K562 (cell line): ENCODE results near the gene WDR90. TPM values are rescaled to one million over a fixed set of nuclear protein-coding genes. Genes with fewer than 3 reads are reported as not detected.
A peak's percentile ranks its signal among the peaks of the same experiment; 100 is the strongest.

ENCODE experiments used
- BHLHE40 ChIP-seq: IDR thresholded peaks from 2 replicates; pipeline ENCODE4 v1.6.1; 2011; ENCODE audit warnings: low read length, improper control_type of control experiment
- CCNT2 ChIP-seq: IDR thresholded peaks from 2 replicates; pipeline ENCODE4 v1.6.1; 2011; ENCODE audit warnings: borderline replicate concordance, low read depth, mild to moderate bottlenecking, moderate library complexity, mixed read lengths, low read length; ENCODE audit not compliant: insufficient read length; ENCODE audit errors: extremely low read depth
- HDAC1 ChIP-seq, 2 experiments: fragments of 450-650 bp; IDR thresholded peaks; 2 replicates each; pipeline ENCODE4 v1.6.1; 2016 to 2017; ENCODE audit warnings: inconsistent platforms in 1 of 2, mild to moderate bottlenecking in 1 of 2, moderate library complexity in 1 of 2
- MTA2 ChIP-seq: fragments of 450-650 bp; IDR thresholded peaks from 2 replicates; pipeline ENCODE4 v1.6.1; 2016; ENCODE audit warnings: low read depth
- NCOA1 ChIP-seq: fragments of 450-650 bp; IDR thresholded peaks from 2 replicates; pipeline ENCODE4 v1.6.1; 2016; ENCODE audit warnings: low read depth
- PHF21A ChIP-seq: fragments of 450-650 bp; IDR thresholded peaks from 2 replicates; pipeline ENCODE4 v1.6.1; 2017; ENCODE audit warnings: low read depth, borderline replicate concordance
- POLR3A ChIP-seq: IDR thresholded peaks from 2 replicates; pipeline ENCODE4 v1.6.1; 2011; ENCODE audit warnings: borderline replicate concordance, mild to moderate bottlenecking, moderate library complexity; ENCODE audit not compliant: insufficient read length, insufficient read depth; ENCODE audit errors: extremely low read depth
- ZC3H11A ChIP-seq: IDR thresholded peaks from 2 replicates; pipeline ENCODE4 v1.6.1; 2012; ENCODE audit warnings: low read depth, low read length, improper control_type of control experiment
- ZNF133 ChIP-seq: fragments of 250-450 bp; sonication (Bioruptor Pico); IDR thresholded peaks from 2 replicates; pipeline ENCODE4 v1.4.0; 2020; ENCODE audit warnings: mild to moderate bottlenecking
- ZNF165 ChIP-seq: fragments of 250-450 bp; sonication (Bioruptor Pico); IDR thresholded peaks from 2 replicates; pipeline ENCODE4 v1.4.0; 2020; ENCODE audit warnings: borderline replicate concordance
- polyA plus RNA-seq, 8 experiments: library from polyadenylated mRNA; depleted of rRNA in 4 of 8; stranded (reverse) in 5 of 8; unstranded in 3 of 8; fragments of >200 nt; fragmentation: Nextera tagmentation in 2 of 8; fragmentation: Illumina TruSeq in 1 of 8; extraction: Ambion mirVana in 2 of 8; extraction: Trizol in 1 of 8; gene quantifications; 2 replicates each; pipeline versions ENCODE4 v1.2.1 to v1.2.3, GENCODE V29; 2011 to 2014; ENCODE audit warnings: inconsistent platforms in 1 of 8, missing spikeins in 1 of 8
- total RNA-seq, 7 experiments: library from RNA; depleted of rRNA in 6 of 7; stranded (reverse); fragments of >200 nt in 6 of 7; fragmentation: Illumina TruSeq in 2 of 7; extraction: Trizol in 2 of 7; gene quantifications; 2 replicates each; pipeline versions ENCODE4 v1.2.1 to v1.2.3, GENCODE V29; 2011 to 2021; ENCODE audit warnings: low replicate concordance in 1 of 7
- TF ChIP-seq, protein P1 (sequence below): fragments of 200-800 bp; sonication (Bioruptor generic); IDR thresholded peaks from 2 replicates; pipeline ENCODE4 v1.6.1; 2016; ENCODE audit warnings: missing genetic modification characterization, missing compliant biosample characterization
- TF ChIP-seq, protein P2 (sequence below): fragments of 450-650 bp; IDR thresholded peaks from 2 replicates; pipeline ENCODE4 v1.6.1; 2016; ENCODE audit warnings: low read depth, mild to moderate bottlenecking, moderate library complexity
- TF ChIP-seq, protein P3 (sequence below): sonication (generic); formaldehyde crosslinking; IDR thresholded peaks from 2 replicates; pipeline ENCODE4 v1.5.0; 2020; ENCODE audit warnings: missing genetic modification reagents
- TF ChIP-seq, protein P4 (sequence below): fragments of 250-450 bp; sonication (Bioruptor Pico); IDR thresholded peaks from 2 replicates; pipeline ENCODE4 v1.5.0; 2021
- TF ChIP-seq, protein P5 (sequence below): conservative IDR thresholded peaks from 2 replicates; pipeline ENCODE4 v1.6.1; 2011; ENCODE audit warnings: low read depth, mild to moderate bottlenecking, low read length; ENCODE audit not compliant: control insufficient read depth
- TF ChIP-seq, protein P6 (sequence below): IDR thresholded peaks from 2 replicates; pipeline ENCODE4 v1.6.1; 2014; ENCODE audit warnings: antibody characterized with exemption

WDR90 gene
- total and polyA plus RNA-seq, 9 of the 15 experiments (the other 6 are each of a cell fraction or from before 2014, with no cell fraction given), result 0.44 to 12.6 (median 3.3) TPM

DNA sequence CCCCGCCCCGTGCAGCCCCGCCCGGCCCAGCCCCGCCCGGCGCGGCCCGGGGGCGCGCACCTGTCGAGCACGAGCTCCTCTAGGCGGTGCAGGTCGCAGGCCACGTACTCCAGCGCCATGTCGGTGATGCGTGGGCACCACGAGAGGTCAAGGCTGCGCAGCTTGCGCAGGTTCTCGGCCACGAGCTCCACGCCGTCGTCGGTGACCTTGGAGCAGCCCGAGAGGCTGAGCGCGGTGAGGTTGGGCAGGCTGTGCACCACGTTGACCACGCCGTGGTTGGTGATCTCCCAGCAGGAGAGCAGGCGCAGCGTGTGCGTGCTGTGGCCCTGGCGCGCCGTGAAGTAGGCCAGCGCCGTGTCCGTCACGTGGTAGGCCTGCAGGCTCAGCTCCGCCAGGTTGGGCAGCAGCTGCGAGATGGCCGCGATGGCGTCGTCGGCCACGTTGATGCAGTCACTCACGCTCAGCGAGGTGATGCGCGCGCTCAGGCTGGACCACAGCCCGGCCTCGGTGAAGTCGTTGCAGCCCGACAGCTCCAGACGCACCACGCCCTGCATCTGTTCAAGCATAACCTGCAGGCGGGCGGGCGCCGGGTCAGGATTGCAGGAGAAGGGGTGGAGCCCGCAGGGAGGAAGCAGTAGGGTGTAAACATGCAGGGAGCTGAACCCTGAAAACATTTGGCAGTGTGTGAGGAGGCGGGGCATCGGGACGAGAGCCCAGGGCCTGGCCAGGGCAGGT is 46.4 kb downstream of the WDR90 start (continued):
- TF ChIP-seq, protein P1, sequence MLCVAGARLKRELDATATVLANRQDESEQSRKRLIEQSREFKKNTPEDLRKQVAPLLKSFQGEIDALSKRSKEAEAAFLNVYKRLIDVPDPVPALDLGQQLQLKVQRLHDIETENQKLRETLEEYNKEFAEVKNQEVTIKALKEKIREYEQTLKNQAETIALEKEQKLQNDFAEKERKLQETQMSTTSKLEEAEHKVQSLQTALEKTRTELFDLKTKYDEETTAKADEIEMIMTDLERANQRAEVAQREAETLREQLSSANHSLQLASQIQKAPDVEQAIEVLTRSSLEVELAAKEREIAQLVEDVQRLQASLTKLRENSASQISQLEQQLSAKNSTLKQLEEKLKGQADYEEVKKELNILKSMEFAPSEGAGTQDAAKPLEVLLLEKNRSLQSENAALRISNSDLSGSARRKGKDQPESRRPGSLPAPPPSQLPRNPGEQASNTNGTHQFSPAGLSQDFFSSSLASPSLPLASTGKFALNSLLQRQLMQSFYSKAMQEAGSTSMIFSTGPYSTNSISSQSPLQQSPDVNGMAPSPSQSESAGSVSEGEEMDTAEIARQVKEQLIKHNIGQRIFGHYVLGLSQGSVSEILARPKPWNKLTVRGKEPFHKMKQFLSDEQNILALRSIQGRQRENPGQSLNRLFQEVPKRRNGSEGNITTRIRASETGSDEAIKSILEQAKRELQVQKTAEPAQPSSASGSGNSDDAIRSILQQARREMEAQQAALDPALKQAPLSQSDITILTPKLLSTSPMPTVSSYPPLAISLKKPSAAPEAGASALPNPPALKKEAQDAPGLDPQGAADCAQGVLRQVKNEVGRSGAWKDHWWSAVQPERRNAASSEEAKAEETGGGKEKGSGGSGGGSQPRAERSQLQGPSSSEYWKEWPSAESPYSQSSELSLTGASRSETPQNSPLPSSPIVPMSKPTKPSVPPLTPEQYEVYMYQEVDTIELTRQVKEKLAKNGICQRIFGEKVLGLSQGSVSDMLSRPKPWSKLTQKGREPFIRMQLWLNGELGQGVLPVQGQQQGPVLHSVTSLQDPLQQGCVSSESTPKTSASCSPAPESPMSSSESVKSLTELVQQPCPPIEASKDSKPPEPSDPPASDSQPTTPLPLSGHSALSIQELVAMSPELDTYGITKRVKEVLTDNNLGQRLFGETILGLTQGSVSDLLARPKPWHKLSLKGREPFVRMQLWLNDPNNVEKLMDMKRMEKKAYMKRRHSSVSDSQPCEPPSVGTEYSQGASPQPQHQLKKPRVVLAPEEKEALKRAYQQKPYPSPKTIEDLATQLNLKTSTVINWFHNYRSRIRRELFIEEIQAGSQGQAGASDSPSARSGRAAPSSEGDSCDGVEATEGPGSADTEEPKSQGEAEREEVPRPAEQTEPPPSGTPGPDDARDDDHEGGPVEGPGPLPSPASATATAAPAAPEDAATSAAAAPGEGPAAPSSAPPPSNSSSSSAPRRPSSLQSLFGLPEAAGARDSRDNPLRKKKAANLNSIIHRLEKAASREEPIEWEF (CRISPR knock-in tag), result no peak
- TF ChIP-seq, protein P2, sequence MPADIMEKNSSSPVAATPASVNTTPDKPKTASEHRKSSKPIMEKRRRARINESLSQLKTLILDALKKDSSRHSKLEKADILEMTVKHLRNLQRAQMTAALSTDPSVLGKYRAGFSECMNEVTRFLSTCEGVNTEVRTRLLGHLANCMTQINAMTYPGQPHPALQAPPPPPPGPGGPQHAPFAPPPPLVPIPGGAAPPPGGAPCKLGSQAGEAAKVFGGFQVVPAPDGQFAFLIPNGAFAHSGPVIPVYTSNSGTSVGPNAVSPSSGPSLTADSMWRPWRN, result no peak
- TF ChIP-seq, protein P3, sequence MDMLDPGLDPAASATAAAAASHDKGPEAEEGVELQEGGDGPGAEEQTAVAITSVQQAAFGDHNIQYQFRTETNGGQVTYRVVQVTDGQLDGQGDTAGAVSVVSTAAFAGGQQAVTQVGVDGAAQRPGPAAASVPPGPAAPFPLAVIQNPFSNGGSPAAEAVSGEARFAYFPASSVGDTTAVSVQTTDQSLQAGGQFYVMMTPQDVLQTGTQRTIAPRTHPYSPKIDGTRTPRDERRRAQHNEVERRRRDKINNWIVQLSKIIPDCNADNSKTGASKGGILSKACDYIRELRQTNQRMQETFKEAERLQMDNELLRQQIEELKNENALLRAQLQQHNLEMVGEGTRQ (CRISPR knock-in tag), result peak; percentile 85
- no peak for TF ChIP-seq NCOA1
- no peak for TF ChIP-seq ZNF133 (CRISPR knock-in tag)
- TF ChIP-seq PHF21A, result no peak
- peak in 1 of 2 experiments; percentile 86; a peak in 2 of 4 replicates for TF ChIP-seq HDAC1 (IDR thresholded peaks at IDR 0.05)
- TF ChIP-seq, protein P4, sequence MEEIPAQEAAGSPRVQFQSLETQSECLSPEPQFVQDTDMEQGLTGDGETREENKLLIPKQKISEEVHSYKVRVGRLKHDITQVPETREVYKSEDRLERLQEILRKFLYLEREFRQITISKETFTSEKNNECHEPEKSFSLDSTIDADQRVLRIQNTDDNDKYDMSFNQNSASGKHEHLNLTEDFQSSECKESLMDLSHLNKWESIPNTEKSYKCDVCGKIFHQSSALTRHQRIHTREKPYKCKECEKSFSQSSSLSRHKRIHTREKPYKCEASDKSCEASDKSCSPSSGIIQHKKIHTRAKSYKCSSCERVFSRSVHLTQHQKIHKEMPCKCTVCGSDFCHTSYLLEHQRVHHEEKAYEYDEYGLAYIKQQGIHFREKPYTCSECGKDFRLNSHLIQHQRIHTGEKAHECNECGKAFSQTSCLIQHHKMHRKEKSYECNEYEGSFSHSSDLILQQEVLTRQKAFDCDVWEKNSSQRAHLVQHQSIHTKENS (CRISPR knock-in tag), result no peak
- TF ChIP-seq POLR3A, result no peak
- peak; percentile 48; the same call in 1 of the 2 replicates for TF ChIP-seq BHLHE40
- TF ChIP-seq ZNF165, result no peak
- TF ChIP-seq CCNT2, result peak; percentile 12
- TF ChIP-seq MTA2, result no peak
- TF ChIP-seq, protein P5, sequence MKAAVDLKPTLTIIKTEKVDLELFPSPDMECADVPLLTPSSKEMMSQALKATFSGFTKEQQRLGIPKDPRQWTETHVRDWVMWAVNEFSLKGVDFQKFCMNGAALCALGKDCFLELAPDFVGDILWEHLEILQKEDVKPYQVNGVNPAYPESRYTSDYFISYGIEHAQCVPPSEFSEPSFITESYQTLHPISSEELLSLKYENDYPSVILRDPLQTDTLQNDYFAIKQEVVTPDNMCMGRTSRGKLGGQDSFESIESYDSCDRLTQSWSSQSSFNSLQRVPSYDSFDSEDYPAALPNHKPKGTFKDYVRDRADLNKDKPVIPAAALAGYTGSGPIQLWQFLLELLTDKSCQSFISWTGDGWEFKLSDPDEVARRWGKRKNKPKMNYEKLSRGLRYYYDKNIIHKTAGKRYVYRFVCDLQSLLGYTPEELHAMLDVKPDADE, result 0 out of 2 replicates have a peak, but pooled peaks have one; percentile 33
- TF ChIP-seq ZC3H11A, result no peak
- TF ChIP-seq, protein P6, sequence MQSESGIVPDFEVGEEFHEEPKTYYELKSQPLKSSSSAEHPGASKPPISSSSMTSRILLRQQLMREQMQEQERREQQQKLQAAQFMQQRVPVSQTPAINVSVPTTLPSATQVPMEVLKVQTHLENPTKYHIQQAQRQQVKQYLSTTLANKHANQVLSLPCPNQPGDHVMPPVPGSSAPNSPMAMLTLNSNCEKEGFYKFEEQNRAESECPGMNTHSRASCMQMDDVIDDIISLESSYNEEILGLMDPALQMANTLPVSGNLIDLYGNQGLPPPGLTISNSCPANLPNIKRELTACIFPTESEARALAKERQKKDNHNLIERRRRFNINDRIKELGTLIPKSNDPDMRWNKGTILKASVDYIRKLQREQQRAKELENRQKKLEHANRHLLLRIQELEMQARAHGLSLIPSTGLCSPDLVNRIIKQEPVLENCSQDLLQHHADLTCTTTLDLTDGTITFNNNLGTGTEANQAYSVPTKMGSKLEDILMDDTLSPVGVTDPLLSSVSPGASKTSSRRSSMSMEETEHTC, result no peak
